ENCODE data around the gene CREB3L4. TPM values are rescaled to one million over a fixed set of nuclear protein-coding genes. Genes with fewer than 3 reads are reported as not detected.

The CREB3L4 gene
- total and polyA plus RNA-seq, 2 experiments from 2014 or later = 4.3 to 4.4 TPM

DNA sequence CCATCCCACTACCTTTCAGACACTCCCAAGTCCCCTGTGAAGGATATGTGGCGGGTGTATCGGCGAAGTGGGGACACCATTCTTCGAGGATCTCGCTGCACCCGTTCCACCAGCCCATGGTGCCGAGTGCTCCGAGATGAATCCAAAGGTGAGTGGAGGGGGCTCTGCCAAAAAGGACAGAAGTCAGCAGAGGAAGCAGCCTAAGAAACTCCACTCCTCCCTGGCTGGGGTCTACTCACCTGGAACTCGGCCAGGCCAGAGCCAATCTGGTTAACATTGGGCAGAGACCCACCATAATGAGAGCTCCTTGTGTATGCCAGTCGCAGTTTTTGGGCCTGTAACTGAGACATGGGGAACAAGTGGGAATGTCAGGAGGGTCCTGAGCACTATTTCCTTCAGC is 12.9 kb upstream of the CREB3L4 start:
- in situ Hi-C loops (cut with MboI) = no loop called here

DNA sequence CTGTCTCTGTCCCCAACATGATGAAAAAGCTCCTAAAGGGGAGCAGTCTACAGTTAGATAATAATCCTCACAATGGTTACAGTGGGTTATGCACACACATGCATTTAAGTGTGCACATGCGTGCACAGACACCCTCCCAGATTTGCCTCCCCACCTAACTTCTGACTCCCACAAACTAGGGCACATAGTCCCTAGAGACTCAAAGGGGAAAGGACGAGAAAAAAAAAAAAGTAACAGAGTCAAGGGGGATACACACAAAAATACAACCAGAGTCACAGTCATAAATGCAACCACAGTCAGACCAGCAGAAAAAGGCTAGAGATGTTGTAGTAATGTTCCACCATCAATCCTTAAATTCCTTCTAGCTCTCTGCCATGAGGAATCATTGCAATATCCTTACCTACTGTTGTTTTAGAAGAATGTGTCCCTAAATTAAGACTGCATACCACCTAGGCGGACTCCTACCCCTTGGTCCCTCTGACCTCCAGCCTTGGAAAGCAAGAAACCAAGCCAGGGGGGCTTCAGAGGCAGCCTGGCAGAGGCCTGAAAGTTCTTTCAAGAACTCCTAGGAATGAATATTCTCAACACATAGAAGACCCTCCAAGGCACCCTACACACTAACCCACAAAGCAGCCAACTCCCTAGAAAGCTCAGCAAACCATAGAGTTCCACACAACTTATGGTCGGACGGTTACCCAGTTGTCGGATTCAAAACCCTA is 10.5 kb upstream of the CREB3L4 start:
- H3K36me3 ChIP-seq (ENCODE audit: low read depth) = no peaks in the 10 kb centered on the region
- WGBS, 2 experiments (ENCODE audit: low coverage in 1 of 2, low lambda C conversion rate in 2 of 2, missing lambda C conversion rate in 2 of 2) = 4 to 7% methylated on average over 6 of the region's 6 CpGs
- no peak for TF ChIP-seq EZH2phosphoT487 (IDR thresholded peaks at IDR 0.05; ENCODE audit: insufficient read depth, low read depth)
- TF ChIP-seq EZH2 (IDR thresholded peaks at IDR 0.05; ENCODE audit: insufficient read depth, poor library complexity, severe bottlenecking) = no peak
- peak overlapping the region; percentile 90 for H3K9ac ChIP-seq
- H3F3A ChIP-seq (ENCODE audit: insufficient read depth) = peaks cover 5% of the 10 kb centered on the region; the same call in 1 of the 2 replicates
- no peaks in the 10 kb centered on the region for H3K9me2 ChIP-seq (ENCODE audit: insufficient read depth)
- H3K27ac ChIP-seq = peak overlapping the region; percentile 70; the same call in 1 of the 2 replicates
- H3K79me2 ChIP-seq (ENCODE audit: insufficient read depth) = peaks cover 73% of the 10 kb centered on the region
- H4K20me1 ChIP-seq (ENCODE audit: insufficient read depth) = no peaks in the 10 kb centered on the region
- in situ Hi-C loops (cut with MboI) = no loop called here
- peak overlapping the region; percentile 90 for H3K4me3 ChIP-seq
- H3K27me3 ChIP-seq (replicated peaks; ENCODE audit: insufficient read depth) = no peaks in the 10 kb centered on the region
- H2AFZ ChIP-seq = no peak overlapping the region
- DNase-seq = peak; percentile 15
- H3K4me1 ChIP-seq (ENCODE audit: insufficient read depth) = peaks cover 8% of the 10 kb centered on the region
- H3K4me2 ChIP-seq (ENCODE audit: unreplicated experiment) = peak overlapping the region; percentile 95
- H3K9me3 ChIP-seq (ENCODE audit: low read depth) = no peaks in the 10 kb centered on the region

More for the DNA sequence above, 12.9 kb upstream of the CREB3L4 start:
- no peaks in the 10 kb centered on the region for H4K20me1 ChIP-seq (ENCODE audit: insufficient read depth)
- no peaks in the 10 kb centered on the region; the same call in 1 of the 2 replicates for H3F3A ChIP-seq (ENCODE audit: insufficient read depth)
- peaks cover 17% of the 10 kb centered on the region; the same call in 1 of the 2 replicates for H3K36me3 ChIP-seq (ENCODE audit: low read depth)
- no peak overlapping the region for H3K4me2 ChIP-seq (ENCODE audit: unreplicated experiment)
- no peak for DNase-seq
- H3K27me3 ChIP-seq (replicated peaks; ENCODE audit: insufficient read depth) = no peaks in the 10 kb centered on the region
- H3K79me2 ChIP-seq (ENCODE audit: insufficient read depth) = peaks cover 70% of the 10 kb centered on the region
- TF ChIP-seq EZH2phosphoT487 (IDR thresholded peaks at IDR 0.05; ENCODE audit: insufficient read depth, low read depth) (no peak), EZH2 (IDR thresholded peaks at IDR 0.05; ENCODE audit: insufficient read depth, poor library complexity, severe bottlenecking) (no peak)
- H3K4me3 ChIP-seq = no peak overlapping the region
- 95 to 97% methylated on average over 10 of the region's 10 CpGs for WGBS, 2 experiments (ENCODE audit: low coverage in 1 of 2, low lambda C conversion rate in 2 of 2, missing lambda C conversion rate in 2 of 2)
- H3K9ac ChIP-seq = no peak overlapping the region
- peaks cover 8% of the 10 kb centered on the region for H3K4me1 ChIP-seq (ENCODE audit: insufficient read depth)
- no peak overlapping the region for H3K27ac ChIP-seq
- no peaks in the 10 kb centered on the region for H3K9me3 ChIP-seq (ENCODE audit: low read depth)
- H2AFZ ChIP-seq = no peak overlapping the region
- H3K9me2 ChIP-seq (ENCODE audit: insufficient read depth) = no peaks in the 10 kb centered on the region

DNA sequence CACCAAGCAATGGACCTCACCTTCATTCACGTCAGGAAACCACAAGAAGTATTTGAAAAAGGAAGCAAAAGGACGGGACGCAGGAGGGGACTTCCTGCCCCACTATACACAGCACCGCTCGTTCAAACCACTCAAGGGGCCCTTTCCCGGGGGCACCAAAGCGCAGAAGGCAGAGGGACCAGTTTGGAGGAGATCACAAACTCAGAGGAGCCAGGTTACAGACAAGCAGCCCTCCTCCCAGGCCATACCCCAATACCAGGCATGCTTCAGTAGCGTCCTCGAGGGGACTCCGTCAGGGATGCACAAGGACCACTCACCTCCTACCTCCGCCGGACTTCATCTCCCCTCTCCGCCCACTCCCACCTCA is 10.0 kb upstream of the CREB3L4 start:
- Histone ChIP-seq H3F3A (ENCODE audit: insufficient read depth) (peaks cover 6% of the 10 kb centered on the region; the same call in 1 of the 2 replicates), H3K27ac (peak overlapping the region; percentile 70), H2AFZ (peak overlapping the region; percentile 84), H3K4me2 (ENCODE audit: unreplicated experiment) (peak overlapping the region; percentile 95), H3K9me3 (ENCODE audit: low read depth) (no peaks in the 10 kb centered on the region), H3K79me2 (ENCODE audit: insufficient read depth) (peaks cover 73% of the 10 kb centered on the region), H3K9ac (peak overlapping the region; percentile 90), H3K27me3 (replicated peaks; ENCODE audit: insufficient read depth) (no peaks in the 10 kb centered on the region), H4K20me1 (ENCODE audit: insufficient read depth) (no peaks in the 10 kb centered on the region), H3K4me1 (ENCODE audit: insufficient read depth) (peaks cover 8% of the 10 kb centered on the region), H3K36me3 (ENCODE audit: low read depth) (no peaks in the 10 kb centered on the region), H3K4me3 (peak overlapping the region; percentile 90), H3K9me2 (ENCODE audit: insufficient read depth) (no peaks in the 10 kb centered on the region)
- in situ Hi-C loops (cut with MboI) = no loop called here
- 0 to 4% methylated on average over 12 to 13 of the region's 13 CpGs for WGBS, 2 experiments (ENCODE audit: low coverage in 1 of 2, low lambda C conversion rate in 2 of 2, missing lambda C conversion rate in 2 of 2)
- TF ChIP-seq EZH2 (IDR thresholded peaks at IDR 0.05; ENCODE audit: insufficient read depth, poor library complexity, severe bottlenecking) = no peak
- TF ChIP-seq EZH2phosphoT487 (IDR thresholded peaks at IDR 0.05; ENCODE audit: insufficient read depth, low read depth) = no peak
- no peak for DNase-seq

DNA sequence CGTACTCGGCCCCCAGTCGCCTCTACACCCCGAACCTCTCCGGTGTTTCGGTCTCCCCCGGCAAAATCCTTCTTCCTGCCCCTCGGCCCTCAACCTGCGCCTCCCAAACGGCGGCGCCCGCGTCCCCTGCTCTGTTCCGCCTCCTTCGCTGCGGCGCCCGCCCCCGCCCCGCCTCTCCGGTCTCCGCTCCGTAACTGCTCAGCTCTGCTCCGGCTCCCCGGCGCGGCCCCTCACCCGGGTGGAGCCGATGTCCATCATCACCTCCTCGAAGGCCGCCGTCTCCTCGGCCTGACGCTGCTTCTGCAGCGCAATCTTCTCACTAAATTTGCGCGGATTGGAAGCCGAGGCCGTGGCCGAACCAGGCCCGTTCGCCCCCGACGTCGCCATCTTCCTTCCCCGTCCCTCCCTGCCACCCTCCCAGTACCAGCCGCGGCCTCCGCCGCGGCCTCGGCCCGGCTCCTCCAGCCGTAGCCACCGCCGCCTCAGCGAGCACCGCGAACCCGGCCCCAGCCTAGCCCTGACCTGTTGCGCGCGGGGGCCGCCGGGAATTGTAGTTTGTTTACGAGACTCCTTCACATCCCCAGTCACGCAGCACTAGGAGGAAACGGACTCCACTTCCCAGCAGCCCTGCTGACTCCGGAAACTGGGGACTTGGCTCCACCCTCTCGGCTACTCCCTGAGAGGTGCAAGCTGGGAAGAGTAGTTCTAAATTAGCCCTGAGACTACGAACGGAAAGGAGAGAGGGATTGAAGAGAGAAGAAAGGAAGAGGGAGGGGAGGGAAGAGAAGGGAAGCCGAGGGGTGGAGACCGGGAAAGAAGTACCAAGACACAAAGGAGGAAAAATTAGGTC is 9.4 kb upstream of the CREB3L4 start, which contains the start of gene CRTC2:
Gene CRTC2 (minus strand): TSS at position 502 of the 850 bp plus-strand sequence. CDS start 115 bp downstream, at position 387.
- peak within 1 kb of the TSS; percentile 70 for H3K27ac ChIP-seq
- peak within 1 kb of the TSS; percentile 84 for H2AFZ ChIP-seq
- in situ Hi-C loops (cut with MboI) = no loop called here
- H3F3A ChIP-seq (ENCODE audit: insufficient read depth) = peaks cover 9% of the 10 kb centered on the region; the same call in 1 of the 2 replicates
- H3K9ac ChIP-seq = peak within 1 kb of the TSS; percentile 90
- no peaks in the 10 kb centered on the region for H3K27me3 ChIP-seq (replicated peaks; ENCODE audit: insufficient read depth)
- no peaks in the 10 kb centered on the region for H4K20me1 ChIP-seq (ENCODE audit: insufficient read depth)
- peak within 1 kb of the TSS; percentile 90 for H3K4me3 ChIP-seq
- no peaks in the 10 kb centered on the region for H3K36me3 ChIP-seq (ENCODE audit: low read depth)
- H3K9me3 ChIP-seq (ENCODE audit: low read depth) = no peaks in the 10 kb centered on the region
- H3K4me1 ChIP-seq (ENCODE audit: insufficient read depth) = peaks cover 8% of the 10 kb centered on the region
- peak within 1 kb of the TSS; percentile 95 for H3K4me2 ChIP-seq (ENCODE audit: unreplicated experiment)
- no peaks in the 10 kb centered on the region for H3K9me2 ChIP-seq (ENCODE audit: insufficient read depth)
- peak; percentile 100 for DNase-seq
- H3K79me2 ChIP-seq (ENCODE audit: insufficient read depth) = peaks cover 73% of the 10 kb centered on the region
- TF ChIP-seq EZH2phosphoT487 (IDR thresholded peaks at IDR 0.05; ENCODE audit: insufficient read depth, low read depth) = no peak
- TF ChIP-seq EZH2 (IDR thresholded peaks at IDR 0.05; ENCODE audit: insufficient read depth, poor library complexity, severe bottlenecking) = no peak
- 1% methylated on average over 31 to 74 of the region's 75 CpGs for WGBS, 2 experiments (ENCODE audit: low coverage in 1 of 2, low lambda C conversion rate in 2 of 2, missing lambda C conversion rate in 2 of 2)

Measured in GM23248 (cell line).